Neural progenitor cell (in vitro differentiated cells): ENCODE measurements around the gene BCAN. TPM values are rescaled to one million over a fixed set of nuclear protein-coding genes. Genes with fewer than 3 reads are reported as not detected.

Source experiments
- DNase-seq: peaks from one replicate; pipeline ENCODE4 v3.0.0-alpha.2; 2016; ENCODE audit warnings: low spot score
- H2AFZ ChIP-seq: fragments of 200-600 bp; sonication (generic); replicated peaks from 2 replicates; pipeline ENCODE4 v1.6.1; 2016; ENCODE audit warnings: antibody characterized with exemption
- H3F3A ChIP-seq: fragments of 200-600 bp; sonication (generic); 2 replicates; pipeline ENCODE4 v1.6.1; 2016; ENCODE audit warnings: antibody characterized with exemption, low read depth
- H3K27ac ChIP-seq: fragments of 200-600 bp; sonication (generic); 2 replicates; pipeline ENCODE4 v1.5.1; 2016; ENCODE audit warnings: mild to moderate bottlenecking
- H3K27me3 ChIP-seq: fragments of 200-600 bp; sonication (generic); 2 replicates; pipeline ENCODE4 v1.6.1; 2016; ENCODE audit warnings: mild to moderate bottlenecking, moderate library complexity
- H3K36me3 ChIP-seq: fragments of 200-600 bp; sonication (generic); 2 replicates; pipeline ENCODE4 v1.5.1; 2016
- H3K4me1 ChIP-seq: fragments of 200-600 bp; sonication (generic); 2 replicates; pipeline ENCODE4 v1.6.1; 2016; ENCODE audit warnings: mixed run types
- H3K4me2 ChIP-seq: fragments of 200-600 bp; sonication (generic); 2 replicates; pipeline ENCODE4 v1.6.1; 2016
- H3K4me3 ChIP-seq: fragments of 200-600 bp; sonication (generic); 2 replicates; pipeline ENCODE4 v1.5.1; 2016
- H3K79me2 ChIP-seq: fragments of 200-600 bp; sonication (generic); 2 replicates; pipeline ENCODE4 v1.6.1; 2016; ENCODE audit warnings: low read depth
- H3K9ac ChIP-seq: fragments of 200-600 bp; sonication (generic); 2 replicates; pipeline ENCODE4 v1.6.1; 2016
- H3K9me3 ChIP-seq: fragments of 200-600 bp; sonication (generic); 2 replicates; pipeline ENCODE4 v1.5.1; 2016; ENCODE audit warnings: low read depth
- H4K20me1 ChIP-seq: fragments of 200-600 bp; sonication (generic); 2 replicates; pipeline ENCODE4 v1.6.1; 2016; ENCODE audit warnings: low read depth
- H3K27ac Mint-ChIP-seq: 3 replicates; pipeline ENCODE4 v1.8.0; 2021; ENCODE audit warnings: mixed read lengths
- H3K27me3 Mint-ChIP-seq: 2 replicates; pipeline ENCODE4 v1.8.0; 2022; ENCODE audit warnings: low read depth, mild to moderate bottlenecking, inconsistent platforms, moderate library complexity, mixed read lengths; ENCODE audit not compliant: insufficient read depth
- H3K36me3 Mint-ChIP-seq: 3 replicates; pipeline ENCODE4 v1.8.0; 2021; ENCODE audit warnings: mixed read lengths
- H3K4me1 Mint-ChIP-seq: 3 replicates; pipeline ENCODE4 v1.8.0; 2021; ENCODE audit warnings: mixed read lengths
- H3K4me3 Mint-ChIP-seq: 3 replicates; pipeline ENCODE4 v1.8.0; 2021; ENCODE audit warnings: mild to moderate bottlenecking, moderate library complexity, mixed read lengths
- H3K9me3 Mint-ChIP-seq: 3 replicates; pipeline ENCODE4 v1.8.0; 2020; ENCODE audit warnings: mixed read lengths
- CTCF ChIP-seq: fragments of 200-600 bp; sonication (generic); IDR thresholded peaks from 2 replicates; pipeline ENCODE4 v1.5.1; 2017; ENCODE audit warnings: antibody characterized with exemption, mild to moderate bottlenecking
- EZH2 ChIP-seq: fragments of 200-600 bp; sonication (generic); IDR thresholded peaks from 2 replicates; pipeline ENCODE4 v1.6.1; 2017; ENCODE audit warnings: antibody characterized with exemption, mild to moderate bottlenecking, moderate library complexity
- EZH2phosphoT487 ChIP-seq: fragments of 200-600 bp; sonication (generic); IDR thresholded peaks from 2 replicates; pipeline ENCODE4 v1.6.1; 2017; ENCODE audit warnings: antibody characterized with exemption
- total RNA-seq: library from RNA; depleted of rRNA; stranded (reverse); fragments of >200 nt; gene quantifications from 2 replicates; pipeline ENCODE4 v1.2.3, GENCODE V29; 2015; ENCODE audit warnings: low replicate concordance

The BCAN gene
- total RNA-seq, 1 donor from 2014 or later, result not detected

GRCh38 chr1:156656806-156657740, 15.2 kb downstream of the BCAN start:
- Mint-ChIP-seq H3K27me3 (peaks cover 39% of the 10 kb centered on the region), H3K27ac (no peak overlapping the region), H3K4me1 (peaks cover 37% of the 10 kb centered on the region), H3K9me3 (no peaks in the 10 kb centered on the region), H3K36me3 (no peaks in the 10 kb centered on the region), H3K4me3 (peak overlapping the region; percentile 59)
- peaks cover 31% of the 10 kb centered on the region for H4K20me1 ChIP-seq
- H3K9me3 ChIP-seq, result no peaks in the 10 kb centered on the region
- H3K4me2 ChIP-seq, result peak overlapping the region; percentile 67
- H3K4me3 ChIP-seq, result peak overlapping the region; percentile 33
- peaks cover 77% of the 10 kb centered on the region for H3K27me3 ChIP-seq
- DNase-seq, result peak; percentile 78
- H3K4me1 ChIP-seq, result peaks cover 27% of the 10 kb centered on the region
- no peak overlapping the region for H3K9ac ChIP-seq
- H3F3A ChIP-seq, result peaks cover 19% of the 10 kb centered on the region
- TF ChIP-seq EZH2 (peak; percentile 95), EZH2phosphoT487 (peak; percentile 87), CTCF (peak; percentile 97)
- H3K79me2 ChIP-seq, result no peaks in the 10 kb centered on the region
- H2AFZ ChIP-seq, result no peak overlapping the region
- no peaks in the 10 kb centered on the region for H3K36me3 ChIP-seq
- no peak overlapping the region for H3K27ac ChIP-seq

GRCh38 chr1:156657741-156658319, 15.9 kb downstream of the BCAN start:
- H3K4me2 ChIP-seq, result peak overlapping the region; percentile 67
- H3K4me3 Mint-ChIP-seq, result peak overlapping the region; percentile 59
- H3K9me3 ChIP-seq, result no peaks in the 10 kb centered on the region
- H3K4me3 ChIP-seq, result no peak overlapping the region
- TF ChIP-seq EZH2, result no peak
- TF ChIP-seq EZH2phosphoT487, result no peak
- TF ChIP-seq CTCF, result no peak
- H3K79me2 ChIP-seq, result no peaks in the 10 kb centered on the region
- peaks cover 70% of the 10 kb centered on the region for H3K27me3 ChIP-seq
- H3K36me3 Mint-ChIP-seq, result no peaks in the 10 kb centered on the region
- peaks cover 37% of the 10 kb centered on the region for H3K27me3 Mint-ChIP-seq
- H3K9ac ChIP-seq, result no peak overlapping the region
- H3K27ac Mint-ChIP-seq, result no peak overlapping the region
- peaks cover 24% of the 10 kb centered on the region for H4K20me1 ChIP-seq
- peaks cover 45% of the 10 kb centered on the region for H3K4me1 Mint-ChIP-seq
- no peak overlapping the region for H3K27ac ChIP-seq
- no peak for DNase-seq
- peaks cover 26% of the 10 kb centered on the region for H3F3A ChIP-seq
- H3K36me3 ChIP-seq, result no peaks in the 10 kb centered on the region
- peaks cover 35% of the 10 kb centered on the region for H3K4me1 ChIP-seq
- H2AFZ ChIP-seq, result no peak overlapping the region
- no peaks in the 10 kb centered on the region for H3K9me3 Mint-ChIP-seq

- Mint-ChIP-seq H3K27ac (no peak overlapping the region), H3K27me3 (peaks cover 36% of the 10 kb centered on the region), H3K36me3 (no peaks in the 10 kb centered on the region), H3K4me1 (peaks cover 52% of the 10 kb centered on the region), H3K9me3 (no peaks in the 10 kb centered on the region), H3K4me3 (no peak overlapping the region)
- Histone ChIP-seq H3K9ac (no peak overlapping the region), H3F3A (peaks cover 29% of the 10 kb centered on the region), H4K20me1 (peaks cover 24% of the 10 kb centered on the region), H3K4me2 (no peak overlapping the region), H3K79me2 (no peaks in the 10 kb centered on the region), H3K27ac (no peak overlapping the region), H3K27me3 (peaks cover 63% of the 10 kb centered on the region), H3K36me3 (no peaks in the 10 kb centered on the region), H3K9me3 (no peaks in the 10 kb centered on the region), H2AFZ (no peak overlapping the region), H3K4me3 (no peak overlapping the region), H3K4me1 (peaks cover 41% of the 10 kb centered on the region)
- no peak for DNase-seq
- TF ChIP-seq EZH2phosphoT487, result no peak
- TF ChIP-seq CTCF, result no peak
- TF ChIP-seq EZH2, result no peak
These were observed 16.6 kb downstream of the BCAN start for GRCh38 chr1:156658496-156658895.
